CD14-positive monocyte (primary cell): Measurements from ENCODE around the gene PPP2R1B. TPM values are rescaled to one million over a fixed set of nuclear protein-coding genes. Genes with fewer than 3 reads are reported as not detected.

Experiments used
- DNase-seq, 3 donors: peaks; one replicate each; pipeline ENCODE4 v3.0.0-alpha.2; 2011 to 2022
- H2AFZ ChIP-seq: 2 replicates; pipeline ENCODE4 v1.6.0; 2012; ENCODE audit warnings: mild to moderate bottlenecking, low read depth, low read length, inconsistent platforms; ENCODE audit not compliant: insufficient read depth, poor library complexity, severe bottlenecking
- H3K27ac ChIP-seq, 2 donors: 1 replicate in 1 of 2; 2 replicates in 1 of 2; pipeline ENCODE4 v1.5.1; 2012 to 2013; ENCODE audit warnings: low read length in 2 of 2, control low read depth in 1 of 2, inconsistent platforms in 1 of 2, low read depth in 1 of 2, mild to moderate bottlenecking in 1 of 2
- H3K27me3 ChIP-seq, 2 donors: one replicate each; pipeline versions ENCODE4 v1.6.0 to v1.6.1; 2011 to 2013; ENCODE audit warnings: low read length in 2 of 2; ENCODE audit not compliant: control insufficient read depth in 2 of 2, insufficient read depth in 2 of 2
- H3K36me3 ChIP-seq, 2 donors: replicated peaks in 1 of 2; 1 replicate in 1 of 2; 2 replicates in 1 of 2; pipeline versions ENCODE4 v1.5.1 to v1.6.1; 2012 to 2013; ENCODE audit warnings: low read length in 2 of 2, control low read depth in 1 of 2, inconsistent platforms in 1 of 2, mild to moderate bottlenecking in 1 of 2; ENCODE audit not compliant: insufficient read depth in 2 of 2, control insufficient read depth in 1 of 2
- H3K4me1 ChIP-seq, 2 donors: 1 replicate in 1 of 2; 2 replicates in 1 of 2; pipeline versions ENCODE4 v1.5.1 to v1.6.1; 2012 to 2013; ENCODE audit warnings: low read length in 2 of 2, control low read depth in 1 of 2, inconsistent platforms in 1 of 2, mild to moderate bottlenecking in 1 of 2, moderate library complexity in 1 of 2; ENCODE audit not compliant: insufficient read depth in 2 of 2, control insufficient read depth in 1 of 2
- H3K4me2 ChIP-seq: replicated peaks from 2 replicates; pipeline ENCODE3; 2012; ENCODE audit warnings: low read length, moderate library complexity, mild to moderate bottlenecking; ENCODE audit not compliant: poor library complexity, severe bottlenecking; ENCODE audit errors: extremely low read depth
- H3K4me3 ChIP-seq, 3 experiments: fragments of 200-600 bp in 1 of 3; sonication (generic) in 1 of 3; replicated peaks in 1 of 3; 1 replicate in 2 of 3; 2 replicates in 1 of 3; pipeline ENCODE4 v1.5.1; 2011 to 2013; ENCODE audit warnings: low read length in 3 of 3, mild to moderate bottlenecking in 3 of 3, control low read depth in 2 of 3, low read depth in 2 of 3, inconsistent platforms in 1 of 3, moderate library complexity in 1 of 3
- H3K79me2 ChIP-seq: 2 replicates; pipeline ENCODE4 v1.6.0; 2012; ENCODE audit warnings: mild to moderate bottlenecking, control low read depth, inconsistent platforms, low read length, moderate library complexity; ENCODE audit not compliant: insufficient read depth
- H3K9ac ChIP-seq: 2 replicates; pipeline ENCODE4 v1.6.0; 2017; ENCODE audit warnings: low read length, mild to moderate bottlenecking; ENCODE audit not compliant: insufficient read depth, poor library complexity, severe bottlenecking
- H3K9me3 ChIP-seq, 2 donors: replicated peaks in 1 of 2; 1 replicate in 1 of 2; 2 replicates in 1 of 2; pipeline versions ENCODE4 v1.5.1 to v1.6.1; 2012 to 2013; ENCODE audit warnings: low read length in 2 of 2, control low read depth in 1 of 2; ENCODE audit not compliant: control insufficient read depth in 1 of 2, insufficient read depth in 1 of 2
- H4K20me1 ChIP-seq: 2 replicates; pipeline ENCODE4 v1.6.0; 2012; ENCODE audit warnings: mild to moderate bottlenecking, low read length, control low read depth, moderate library complexity; ENCODE audit not compliant: insufficient read depth
- H3K27ac Mint-ChIP-seq, 7 donors: one replicate each; pipeline ENCODE4 v1.8.0; 2020; ENCODE audit warnings: mild to moderate bottlenecking in 7 of 7, mixed read lengths in 7 of 7, moderate library complexity in 6 of 7, inconsistent platforms in 2 of 7
- H3K27me3 Mint-ChIP-seq, 3 donors: one replicate each; pipeline ENCODE4 v1.8.0; 2021 to 2022; ENCODE audit warnings: low read depth in 3 of 3, mild to moderate bottlenecking in 3 of 3, mixed read lengths in 3 of 3, moderate library complexity in 3 of 3, inconsistent platforms in 1 of 3
- H3K36me3 Mint-ChIP-seq, 2 donors: one replicate each; pipeline ENCODE4 v1.8.0; 2020; ENCODE audit warnings: mixed read lengths in 2 of 2, inconsistent platforms in 1 of 2, mild to moderate bottlenecking in 1 of 2
- H3K4me1 Mint-ChIP-seq: one replicate; pipeline ENCODE4 v1.8.0; 2020; ENCODE audit warnings: mild to moderate bottlenecking, mixed read lengths
- H3K4me3 Mint-ChIP-seq, 2 donors: one replicate each; pipeline ENCODE4 v1.8.0; 2020; ENCODE audit warnings: mild to moderate bottlenecking in 2 of 2, mixed read lengths in 2 of 2, moderate library complexity in 1 of 2
- H3K9me3 Mint-ChIP-seq, 7 donors: one replicate each; pipeline ENCODE4 v1.8.0; 2020 to 2022; ENCODE audit warnings: mixed read lengths in 7 of 7, mild to moderate bottlenecking in 6 of 7, moderate library complexity in 6 of 7, inconsistent platforms in 2 of 7
- WGBS: methylation state at CpG from one replicate; pipeline ENCODE4 v1.1.5; 2013; ENCODE audit warnings: missing lambda C conversion rate; ENCODE audit not compliant: insufficient coverage; 5-methylcytosine and 5-hydroxymethylcytosine counted together
- intact Hi-C, 2 donors: fragments of 100-400 bp; cut with micrococcal nuclease; formaldehyde crosslinking; loops; one replicate each; pipeline versions ENCODE4 v1.15.0 to v1.15.1; 2023
- polyA plus RNA-seq, 3 donors: library from polyadenylated mRNA; depleted of rRNA in 1 of 3; unstranded in 2 of 3; stranded (reverse) in 1 of 3; fragments of 300-500 nt in 2 of 3; fragments of >200 nt in 1 of 3; fragmentation: Illumina TruSeq in 2 of 3; gene quantifications; 1 replicate in 2 of 3; 2 replicates in 1 of 3; pipeline ENCODE4 v1.2.3, GENCODE V29; 2012 to 2021
- TF ChIP-seq, protein P1 (sequence below): fragments of 200-600 bp; IDR thresholded peaks from one replicate; pipeline ENCODE4 v1.8.0; 2022; ENCODE audit warnings: antibody characterized with exemption, mild to moderate bottlenecking

The PPP2R1B gene
- polyA plus RNA-seq, 3 donors, result 5.4 to 16.9 (median 11.2) TPM

DNA sequence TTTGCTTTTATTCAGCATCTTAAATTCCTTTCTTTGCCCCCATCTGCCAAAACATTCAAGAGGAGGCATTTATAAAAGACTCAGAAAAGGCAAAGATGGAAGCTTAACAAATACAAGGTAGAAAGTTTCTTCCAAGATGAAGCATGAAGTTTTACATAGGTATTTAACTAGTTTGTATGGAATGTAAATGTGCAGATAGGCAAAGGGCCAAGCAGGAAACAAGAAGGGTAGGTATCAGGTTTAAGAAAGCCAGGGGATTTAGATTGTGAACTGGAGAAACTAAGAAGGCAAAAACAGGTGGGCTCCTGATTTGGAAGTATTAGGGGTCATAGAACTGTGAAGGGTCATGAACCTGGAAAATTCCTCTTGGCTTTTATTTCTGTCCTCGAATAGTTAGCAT, 62.6 kb downstream of the PPP2R1B start:
- Histone ChIP-seq H3K9me3 (no peaks in the 10 kb centered on the region), H4K20me1 (no peaks in the 10 kb centered on the region), H3K4me1 (no peaks in the 10 kb centered on the region), H3K4me3 (no peak overlapping the region), H2AFZ (no peak overlapping the region), H3K27me3 (no peaks in the 10 kb centered on the region), H3K4me2 (no peak overlapping the region), H3K79me2 (no peaks in the 10 kb centered on the region), H3K36me3 (peaks cover 59 to 93% of the 10 kb centered on the region in 2 donors), H3K27ac (no peak overlapping the region), H3K9ac (no peak overlapping the region)
- no CpG with 5 or more reads among the region's 1 CpG for WGBS
- Mint-ChIP-seq H3K4me3 (no peak overlapping the region), H3K36me3 (peaks cover 56 to 71% of the 10 kb centered on the region in 2 donors), H3K27ac (no peak overlapping the region), H3K27me3 (no peaks in the 10 kb centered on the region), H3K9me3 (no peaks in the 10 kb centered on the region), H3K4me1 (no peaks in the 10 kb centered on the region)
- no peak for DNase-seq
- intact Hi-C loops, result no loop called here
- TF ChIP-seq, protein P1, sequence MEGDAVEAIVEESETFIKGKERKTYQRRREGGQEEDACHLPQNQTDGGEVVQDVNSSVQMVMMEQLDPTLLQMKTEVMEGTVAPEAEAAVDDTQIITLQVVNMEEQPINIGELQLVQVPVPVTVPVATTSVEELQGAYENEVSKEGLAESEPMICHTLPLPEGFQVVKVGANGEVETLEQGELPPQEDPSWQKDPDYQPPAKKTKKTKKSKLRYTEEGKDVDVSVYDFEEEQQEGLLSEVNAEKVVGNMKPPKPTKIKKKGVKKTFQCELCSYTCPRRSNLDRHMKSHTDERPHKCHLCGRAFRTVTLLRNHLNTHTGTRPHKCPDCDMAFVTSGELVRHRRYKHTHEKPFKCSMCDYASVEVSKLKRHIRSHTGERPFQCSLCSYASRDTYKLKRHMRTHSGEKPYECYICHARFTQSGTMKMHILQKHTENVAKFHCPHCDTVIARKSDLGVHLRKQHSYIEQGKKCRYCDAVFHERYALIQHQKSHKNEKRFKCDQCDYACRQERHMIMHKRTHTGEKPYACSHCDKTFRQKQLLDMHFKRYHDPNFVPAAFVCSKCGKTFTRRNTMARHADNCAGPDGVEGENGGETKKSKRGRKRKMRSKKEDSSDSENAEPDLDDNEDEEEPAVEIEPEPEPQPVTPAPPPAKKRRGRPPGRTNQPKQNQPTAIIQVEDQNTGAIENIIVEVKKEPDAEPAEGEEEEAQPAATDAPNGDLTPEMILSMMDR, result no peak

DNA sequence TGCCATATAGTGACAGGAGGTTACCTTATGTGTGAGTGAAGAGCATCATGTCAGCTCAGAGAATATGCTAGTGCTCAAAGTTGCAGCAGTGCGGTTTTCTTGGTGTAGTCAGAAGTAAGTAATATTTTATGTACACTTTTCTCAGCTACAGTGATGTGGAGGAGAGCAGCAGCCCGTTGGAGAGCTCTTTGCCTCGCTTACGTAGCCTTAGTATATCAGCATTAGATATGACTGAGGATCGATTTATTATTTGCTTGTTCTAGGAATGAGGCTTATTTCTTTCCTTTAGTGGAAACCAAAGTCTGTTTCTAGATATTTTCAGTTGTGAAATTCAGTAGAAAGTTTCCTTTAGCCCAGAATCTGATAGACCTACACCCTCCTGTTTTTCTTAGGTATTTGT, 63.6 kb downstream of the PPP2R1B start:
- Histone ChIP-seq H3K79me2 (no peaks in the 10 kb centered on the region), H3K4me1 (no peaks in the 10 kb centered on the region), H3K9ac (no peak overlapping the region), H2AFZ (no peak overlapping the region), H3K4me3 (no peak overlapping the region), H3K4me2 (no peak overlapping the region), H3K36me3 (peaks cover 51 to 86% of the 10 kb centered on the region in 2 donors), H4K20me1 (no peaks in the 10 kb centered on the region), H3K9me3 (no peaks in the 10 kb centered on the region), H3K27ac (no peak overlapping the region), H3K27me3 (no peaks in the 10 kb centered on the region)
- Mint-ChIP-seq H3K9me3 (no peaks in the 10 kb centered on the region), H3K27ac (no peak overlapping the region), H3K4me3 (no peak overlapping the region), H3K4me1 (no peaks in the 10 kb centered on the region), H3K36me3 (peaks cover 53 to 63% of the 10 kb centered on the region in 2 donors), H3K27me3 (no peaks in the 10 kb centered on the region)
- no peak for DNase-seq
- TF ChIP-seq, protein P1, result no peak
- WGBS, result 100% methylated on average over 4 of the region's 5 CpGs
- intact Hi-C loops, result no loop called here
